ENCODE results near the gene MXRA7.

- no peak for TF ChIP-seq EZH2 (IDR thresholded peaks at IDR 0.05; ENCODE audit: borderline replicate concordance, low read depth, low read length, severe bottlenecking)
- TF ChIP-seq CTCF (IDR thresholded peaks at IDR 0.05; ENCODE audit: extremely low read depth in 1 of 2, insufficient read depth in 1 of 2, low read depth in 1 of 2, low read length in 2 of 2), result no peak
- no peak for TF ChIP-seq POLR2AphosphoS5 (IDR thresholded peaks at IDR 0.05; ENCODE audit: insufficient read depth, low read depth, low read length)
- TF ChIP-seq, protein P1, sequence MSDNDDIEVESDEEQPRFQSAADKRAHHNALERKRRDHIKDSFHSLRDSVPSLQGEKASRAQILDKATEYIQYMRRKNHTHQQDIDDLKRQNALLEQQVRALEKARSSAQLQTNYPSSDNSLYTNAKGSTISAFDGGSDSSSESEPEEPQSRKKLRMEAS (IDR thresholded peaks at IDR 0.05; ENCODE audit: insufficient read depth, insufficient read length), result no peak
- TF ChIP-seq JUN (IDR thresholded peaks at IDR 0.05; ENCODE audit: borderline replicate concordance, insufficient read depth, insufficient read length, low read depth), result no peak
Observed at GRCh38 chr17:76633628-76634328, 77.0 kb downstream of the MXRA7 start.
